Measurements from ENCODE around the gene TMEM232. TPM values are rescaled to one million over a fixed set of nuclear protein-coding genes. Genes with fewer than 3 reads are reported as not detected.

TMEM232 gene
- total RNA-seq, 2 experiments from 2014 or later = 1.5 to 2.9 TPM

DNA sequence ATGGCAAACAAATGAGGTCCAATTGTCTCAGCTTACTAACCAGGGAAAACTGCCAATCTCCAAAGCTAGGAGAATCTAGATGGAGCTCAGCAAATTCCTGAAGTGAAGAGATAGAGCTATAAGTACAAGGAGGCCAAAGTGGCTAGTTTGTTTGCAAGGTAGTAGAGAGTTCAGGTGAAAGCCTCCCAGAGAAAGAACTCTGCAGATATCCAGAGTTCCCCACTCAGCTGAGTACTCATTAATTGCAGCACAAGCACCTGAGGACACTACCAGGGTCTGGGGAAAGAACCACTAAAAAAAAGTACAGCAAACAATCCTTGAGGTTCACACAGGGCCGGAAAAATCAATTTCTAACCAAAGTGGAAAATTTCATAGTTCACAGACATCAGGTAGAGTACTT lies 250.9 kb downstream of the TMEM232 start:
- Histone ChIP-seq H3K9me2 (ENCODE audit: insufficient read depth, low read length) (no peaks in the 10 kb centered on the region), H3K4me2 (ENCODE audit: low read length) (no peak overlapping the region), H4K20me1 (ENCODE audit: insufficient read depth, low read length) (no peaks in the 10 kb centered on the region), H3K79me2 (ENCODE audit: insufficient read depth, low read depth, low read length) (no peaks in the 10 kb centered on the region), H3K9me3 (ENCODE audit: low read length) (peaks cover 8% of the 10 kb centered on the region; the same call in 1 of the 2 replicates), H3K4me1 (ENCODE audit: insufficient read depth, low read length, poor library complexity, severe bottlenecking) (no peaks in the 10 kb centered on the region), H3K4me3 (ENCODE audit: low read depth, low read length, poor library complexity, severe bottlenecking) (no peak overlapping the region), H3K27ac (ENCODE audit: low read depth, low read length, poor library complexity, severe bottlenecking) (no peak overlapping the region), H2AFZ (ENCODE audit: low read length) (no peak overlapping the region), H3K36me3 (ENCODE audit: insufficient read depth, low read length) (no peaks in the 10 kb centered on the region)
- TF ChIP-seq, protein P1, sequence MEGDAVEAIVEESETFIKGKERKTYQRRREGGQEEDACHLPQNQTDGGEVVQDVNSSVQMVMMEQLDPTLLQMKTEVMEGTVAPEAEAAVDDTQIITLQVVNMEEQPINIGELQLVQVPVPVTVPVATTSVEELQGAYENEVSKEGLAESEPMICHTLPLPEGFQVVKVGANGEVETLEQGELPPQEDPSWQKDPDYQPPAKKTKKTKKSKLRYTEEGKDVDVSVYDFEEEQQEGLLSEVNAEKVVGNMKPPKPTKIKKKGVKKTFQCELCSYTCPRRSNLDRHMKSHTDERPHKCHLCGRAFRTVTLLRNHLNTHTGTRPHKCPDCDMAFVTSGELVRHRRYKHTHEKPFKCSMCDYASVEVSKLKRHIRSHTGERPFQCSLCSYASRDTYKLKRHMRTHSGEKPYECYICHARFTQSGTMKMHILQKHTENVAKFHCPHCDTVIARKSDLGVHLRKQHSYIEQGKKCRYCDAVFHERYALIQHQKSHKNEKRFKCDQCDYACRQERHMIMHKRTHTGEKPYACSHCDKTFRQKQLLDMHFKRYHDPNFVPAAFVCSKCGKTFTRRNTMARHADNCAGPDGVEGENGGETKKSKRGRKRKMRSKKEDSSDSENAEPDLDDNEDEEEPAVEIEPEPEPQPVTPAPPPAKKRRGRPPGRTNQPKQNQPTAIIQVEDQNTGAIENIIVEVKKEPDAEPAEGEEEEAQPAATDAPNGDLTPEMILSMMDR (conservative IDR thresholded peaks at IDR 0.05; ENCODE audit: low read length) = no peak
- no peak for TF ChIP-seq EZH2phosphoT487 (IDR thresholded peaks at IDR 0.05; ENCODE audit: borderline replicate concordance, low read depth, low read length)
- no TSS peak for BruUV-seq (replicated peaks)
- POLR2A ChIA-PET = interaction anchor here (0.7 kb wide), 1 partner anchor 38 kb away, joined by 6 read pairs; no protein-coding TSS in a partner anchor
- intact Hi-C loops (cut with micrococcal nuclease; ENCODE audit: unreplicated experiment) = no loop called here
- DNase-seq (ENCODE audit: low spot score) = no peak
- CTCF ChIA-PET (ENCODE audit: unreplicated experiment) = no interaction called here

DNA sequence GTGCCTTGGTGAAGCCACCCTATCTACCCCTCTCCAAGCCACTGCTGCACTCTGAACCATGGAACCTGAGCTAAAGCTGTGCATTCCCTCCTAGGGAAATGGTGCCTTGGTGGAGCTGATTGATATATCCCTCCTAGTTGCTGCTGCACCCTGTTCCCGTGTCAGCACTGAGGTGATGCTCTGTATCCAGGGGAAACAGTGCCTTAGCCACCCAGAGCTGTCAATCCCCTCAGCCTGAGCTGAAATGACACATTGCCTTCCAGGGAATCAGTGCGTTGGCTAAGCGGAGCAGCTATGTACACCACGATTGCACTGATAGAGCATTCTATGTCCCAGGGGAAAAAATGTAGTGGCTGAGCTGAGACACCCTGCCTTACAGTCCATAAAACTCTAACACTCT lies 257.0 kb downstream of the TMEM232 start:
- Histone ChIP-seq H2AFZ (ENCODE audit: low read length) (no peak overlapping the region), H3K9me2 (ENCODE audit: insufficient read depth, low read length) (no peaks in the 10 kb centered on the region), H3K27ac (ENCODE audit: low read depth, low read length, poor library complexity, severe bottlenecking) (no peak overlapping the region), H3K4me1 (ENCODE audit: insufficient read depth, low read length, poor library complexity, severe bottlenecking) (no peaks in the 10 kb centered on the region), H3K36me3 (ENCODE audit: insufficient read depth, low read length) (no peaks in the 10 kb centered on the region), H3K4me3 (ENCODE audit: low read depth, low read length, poor library complexity, severe bottlenecking) (no peak overlapping the region), H4K20me1 (ENCODE audit: insufficient read depth, low read length) (no peaks in the 10 kb centered on the region), H3K9me3 (ENCODE audit: low read length) (peaks cover 10% of the 10 kb centered on the region; the same call in 1 of the 2 replicates), H3K79me2 (ENCODE audit: insufficient read depth, low read depth, low read length) (no peaks in the 10 kb centered on the region), H3K4me2 (ENCODE audit: low read length) (no peak overlapping the region)
- intact Hi-C loops (cut with micrococcal nuclease; ENCODE audit: unreplicated experiment) = no loop called here
- TF ChIP-seq, protein P1 (conservative IDR thresholded peaks at IDR 0.05; ENCODE audit: low read length) = no peak
- TF ChIP-seq EZH2phosphoT487 (IDR thresholded peaks at IDR 0.05; ENCODE audit: borderline replicate concordance, low read depth, low read length) = no peak
- ChIA-PET CTCF (ENCODE audit: unreplicated experiment) (no interaction called here), POLR2A (no interaction called here)
- no peak for DNase-seq (ENCODE audit: low spot score)
- BruUV-seq (replicated peaks) = no TSS peak

DNA sequence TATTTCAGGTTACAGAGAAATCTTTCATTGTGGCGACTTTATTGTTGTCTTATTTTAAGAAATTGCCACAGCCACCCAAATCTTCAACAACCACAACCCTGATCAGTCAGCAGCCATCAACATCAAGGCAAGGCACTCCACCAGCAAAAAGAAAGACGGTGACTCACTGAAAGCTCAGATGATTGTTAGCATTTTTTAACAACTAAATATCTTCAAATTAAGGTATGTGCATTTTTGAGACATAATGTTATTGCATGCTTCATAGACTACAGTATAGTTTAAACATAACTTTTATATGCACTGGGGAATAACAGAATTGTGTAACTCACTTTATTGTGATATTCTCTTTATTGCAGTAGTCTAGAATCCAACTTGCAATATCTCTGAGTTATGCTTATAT lies 263.4 kb downstream of the TMEM232 start:
- Histone ChIP-seq H3K9me3 (ENCODE audit: low read length) (no peaks in the 10 kb centered on the region), H3K9me2 (ENCODE audit: insufficient read depth, low read length) (no peaks in the 10 kb centered on the region), H2AFZ (ENCODE audit: low read length) (no peak overlapping the region), H4K20me1 (ENCODE audit: insufficient read depth, low read length) (no peaks in the 10 kb centered on the region), H3K36me3 (ENCODE audit: insufficient read depth, low read length) (no peaks in the 10 kb centered on the region), H3K4me3 (ENCODE audit: low read depth, low read length, poor library complexity, severe bottlenecking) (no peak overlapping the region), H3K79me2 (ENCODE audit: insufficient read depth, low read depth, low read length) (no peaks in the 10 kb centered on the region), H3K4me1 (ENCODE audit: insufficient read depth, low read length, poor library complexity, severe bottlenecking) (no peaks in the 10 kb centered on the region), H3K27ac (ENCODE audit: low read depth, low read length, poor library complexity, severe bottlenecking) (no peak overlapping the region), H3K4me2 (ENCODE audit: low read length) (no peak overlapping the region)
- ChIA-PET POLR2A (no interaction called here), CTCF (ENCODE audit: unreplicated experiment) (no interaction called here)
- no peak for DNase-seq (ENCODE audit: low spot score)
- no TSS peak for BruUV-seq (replicated peaks)
- intact Hi-C loops (cut with micrococcal nuclease; ENCODE audit: unreplicated experiment) = no loop called here
- no peak for TF ChIP-seq EZH2phosphoT487 (IDR thresholded peaks at IDR 0.05; ENCODE audit: borderline replicate concordance, low read depth, low read length)
- TF ChIP-seq, protein P1 (conservative IDR thresholded peaks at IDR 0.05; ENCODE audit: low read length) = no peak

Measured in OCI-LY7 (cell line).